Measurements from ENCODE around the gene ARID1B.

The ARID1B gene

GRCh38 chr6:156946370-156946936, 169.3 kb downstream of the ARID1B start:
- DNase-seq, result no peak

- DNase-seq, result no peak
Observed at GRCh38 chr6:156948277-156948676, 171.1 kb downstream of the ARID1B start.

- DNase-seq, result no peak
Observed at GRCh38 chr6:156948807-156949206, 171.6 kb downstream of the ARID1B start.

DNA sequence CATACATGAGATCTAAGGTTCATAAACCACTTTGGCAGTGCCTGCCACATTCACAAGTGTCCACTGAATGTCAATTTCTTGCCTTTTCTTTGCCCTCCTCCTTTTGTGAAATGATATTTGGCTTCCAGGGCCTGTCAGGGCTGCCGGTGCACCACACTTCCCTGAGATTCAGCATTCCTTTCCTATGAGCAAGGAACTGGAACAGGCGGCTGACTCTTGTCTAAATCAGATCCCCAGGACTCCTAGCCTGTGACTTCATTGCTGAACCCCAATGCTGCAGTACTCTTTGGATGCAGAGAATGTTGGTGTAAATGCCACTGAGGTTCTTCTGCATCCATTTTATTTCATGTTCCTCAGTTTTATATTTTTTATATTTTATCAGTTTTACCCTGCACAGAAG, 172.2 kb downstream of the ARID1B start:
- DNase-seq, result no peak

GRCh38 chr6:156950084-156950483, 172.9 kb downstream of the ARID1B start:
- DNase-seq, result no peak

DNA sequence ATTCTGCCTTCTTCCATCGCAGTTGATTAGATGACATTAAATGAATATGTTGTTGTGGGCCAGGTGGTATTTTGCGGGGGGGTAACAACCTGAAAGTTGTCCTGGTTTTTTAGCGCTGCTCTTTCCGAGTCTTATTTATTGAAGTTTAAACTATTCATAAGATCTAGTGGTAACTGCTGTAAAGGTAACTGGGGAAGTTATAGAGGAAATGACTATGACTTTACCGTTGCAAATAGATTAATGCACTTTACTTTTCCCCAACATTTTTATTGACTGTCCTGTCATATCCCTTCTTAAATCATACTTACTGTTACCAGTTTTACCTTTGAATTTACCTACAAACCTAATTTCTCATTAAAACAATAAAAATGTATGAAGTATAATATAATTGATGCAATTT, 173.4 kb downstream of the ARID1B start:
- no peak for DNase-seq

DNA sequence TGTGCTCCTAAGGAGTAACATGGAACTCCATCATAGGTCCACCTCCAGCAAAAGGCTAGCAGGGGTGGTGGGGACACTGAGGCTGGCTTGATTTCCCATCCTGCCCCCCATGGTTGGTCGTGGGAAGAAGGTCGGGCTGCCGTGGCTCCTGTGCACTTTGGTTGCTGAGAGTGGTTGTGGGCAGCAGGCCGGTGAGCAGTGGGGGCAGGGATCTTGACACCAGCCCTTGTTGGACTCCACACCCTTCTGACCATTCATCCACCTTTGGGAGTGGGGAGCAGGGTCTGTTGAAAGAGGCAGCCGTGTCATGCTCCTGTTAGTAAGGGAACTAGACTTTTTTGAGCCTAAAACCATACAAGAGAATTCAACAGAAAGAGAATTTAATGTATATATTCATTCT, 175.2 kb downstream of the ARID1B start:
- DNase-seq, result no peak

GRCh38 chr6:156953127-156953478, 175.9 kb downstream of the ARID1B start:
- no peak for DNase-seq

DNA sequence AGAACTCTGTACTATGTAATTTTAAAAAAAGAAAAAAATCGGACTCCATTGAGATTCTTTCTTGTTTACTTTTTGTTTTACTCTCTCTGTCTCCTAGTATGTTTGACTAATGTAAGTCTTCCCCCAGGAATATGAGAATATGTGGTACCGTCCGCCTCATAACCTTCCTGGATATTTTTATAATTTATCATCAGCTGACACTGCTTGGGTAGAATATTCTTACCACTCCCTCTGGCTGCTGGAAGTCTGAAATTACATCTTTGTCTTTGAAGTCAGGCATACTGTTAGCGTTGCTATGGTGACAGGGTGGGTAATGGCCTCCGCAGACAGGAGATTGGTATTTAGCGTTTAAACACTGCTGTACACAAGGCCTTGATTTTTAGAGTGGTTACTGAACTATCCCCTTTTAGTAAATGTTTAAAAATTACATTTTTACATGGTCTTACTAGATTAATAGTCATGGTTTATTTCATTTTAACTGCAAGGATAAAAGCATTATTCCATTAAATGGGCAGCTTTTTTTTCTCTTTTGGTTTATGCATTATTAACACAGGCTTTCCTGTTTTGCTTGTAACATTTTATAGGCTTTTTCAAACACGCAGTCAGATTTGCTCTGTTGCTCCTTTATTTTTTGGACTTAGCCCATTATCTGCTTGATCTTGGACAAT, 176.4 kb downstream of the ARID1B start:
- peak; percentile 45 for DNase-seq

DNA sequence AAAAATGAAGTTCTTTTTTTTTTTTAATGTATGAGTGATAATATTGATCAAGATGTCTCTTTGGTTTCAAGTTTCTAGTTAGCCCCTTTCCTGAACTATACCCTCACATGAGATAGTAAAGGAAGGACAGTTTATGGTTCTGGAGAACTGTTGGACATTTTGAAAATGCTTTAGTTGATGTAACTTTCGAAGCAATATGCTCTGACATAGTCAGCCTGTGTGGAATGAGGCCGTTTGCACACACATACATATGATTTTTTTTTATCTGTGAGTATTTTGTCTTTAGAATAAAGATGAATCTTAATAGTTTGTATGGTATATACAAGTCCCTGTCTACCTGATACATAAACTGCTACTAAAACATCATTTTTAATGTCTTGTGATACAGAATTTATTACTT, 177.0 kb downstream of the ARID1B start:
- DNase-seq, result no peak

DNA sequence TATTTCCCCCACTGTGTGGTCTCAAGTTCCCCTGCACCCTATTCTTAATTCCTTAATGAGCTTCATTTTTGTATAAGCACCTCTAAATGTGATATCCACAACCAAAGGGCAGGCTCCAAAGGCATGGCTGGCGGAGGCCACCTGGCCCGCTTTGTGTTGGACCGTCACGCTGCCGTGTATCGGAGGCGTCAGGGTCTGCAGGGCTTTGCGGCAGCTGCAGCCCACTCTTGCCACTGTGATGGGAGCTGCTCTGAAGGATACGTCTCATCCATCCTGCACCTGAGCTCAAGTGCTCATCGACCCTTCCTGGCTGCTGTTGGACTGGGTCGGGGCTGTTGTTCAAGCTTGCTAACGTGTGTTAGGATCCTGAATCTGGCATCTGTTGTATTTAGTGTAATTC, 177.6 kb downstream of the ARID1B start:
- DNase-seq, result peak; percentile 28

DNA sequence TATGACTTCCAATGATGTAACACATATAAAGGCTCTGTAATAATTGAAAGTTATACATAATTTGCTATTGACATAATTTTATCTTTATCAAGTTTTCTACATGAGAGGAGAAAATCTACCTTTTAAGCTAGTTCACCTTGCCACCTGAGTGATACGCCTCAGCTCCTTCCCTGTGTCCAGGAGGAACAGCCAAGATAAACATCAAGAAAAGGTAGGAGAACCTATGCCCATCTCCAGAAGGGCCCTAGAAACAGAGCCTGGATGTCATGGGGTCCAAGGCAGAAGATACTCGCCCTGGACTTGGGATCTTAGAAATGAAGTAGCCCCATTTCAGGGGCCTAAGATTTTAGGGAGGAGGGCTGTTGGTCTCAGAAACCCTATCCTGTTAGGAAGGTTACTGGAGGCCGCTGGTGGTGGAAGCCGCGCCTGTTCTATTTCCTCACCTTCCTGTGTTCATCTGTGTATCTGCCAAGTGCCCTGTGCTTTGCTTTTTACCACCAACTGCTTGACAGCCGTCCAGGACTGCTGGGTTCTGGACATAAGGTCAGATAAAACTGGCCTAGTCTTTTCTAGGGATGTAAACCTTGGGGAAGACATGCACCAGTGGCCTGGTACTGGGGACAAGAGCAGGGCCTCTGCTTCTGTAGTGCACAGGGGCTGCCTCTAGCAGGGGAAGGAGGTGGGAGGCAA, 178.5 kb downstream of the ARID1B start:
- DNase-seq, result no peak

DNA sequence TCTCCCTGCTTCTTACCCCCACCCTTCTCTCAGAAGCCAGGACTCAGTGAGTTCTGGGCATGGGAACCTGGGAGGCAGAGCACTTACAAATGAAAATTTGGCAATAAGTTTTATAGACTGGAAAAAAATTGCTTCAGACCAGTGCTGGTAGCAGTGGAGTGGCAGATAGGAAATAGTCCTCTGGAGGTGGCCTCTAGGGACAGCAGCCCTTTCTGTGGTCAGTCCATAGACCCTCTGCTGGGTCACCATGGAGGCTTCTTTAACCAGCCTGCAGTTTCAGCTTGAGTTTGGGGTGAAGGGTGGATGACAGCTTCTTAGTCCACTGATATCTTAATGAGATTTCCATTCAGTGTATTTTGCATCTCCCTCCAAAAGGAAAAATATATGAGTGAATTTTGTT, 179.1 kb downstream of the ARID1B start:
- DNase-seq, result no peak

DNA sequence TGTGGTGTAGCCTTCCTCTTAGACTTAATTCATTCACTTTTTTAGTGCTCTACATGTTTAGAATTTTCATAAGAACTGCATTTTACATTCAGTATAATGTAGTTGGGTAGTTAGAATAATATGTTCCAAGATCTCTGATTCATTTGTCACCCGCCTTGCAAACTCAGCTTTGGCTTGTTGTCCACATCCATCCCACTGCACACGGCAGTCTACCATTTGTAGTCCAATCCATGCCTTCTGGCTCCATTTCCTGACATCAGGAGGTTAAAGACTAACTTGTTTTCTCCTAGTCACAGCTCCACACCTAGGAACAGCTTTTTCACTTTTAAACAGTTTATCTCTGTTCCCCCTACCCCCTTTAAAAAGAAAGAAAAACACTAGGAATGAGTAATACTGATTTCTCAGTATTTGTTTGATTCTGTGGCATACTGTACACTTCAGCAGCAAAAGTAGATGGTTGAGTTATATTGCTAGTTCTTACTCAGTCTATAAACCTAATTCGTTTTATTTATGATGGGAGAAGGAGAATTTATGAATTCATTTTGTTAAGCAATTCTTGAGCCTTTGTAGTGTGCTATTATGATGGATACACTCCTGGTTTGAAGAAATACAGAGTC, 180.9 kb downstream of the ARID1B start:
- no peak for DNase-seq

DNA sequence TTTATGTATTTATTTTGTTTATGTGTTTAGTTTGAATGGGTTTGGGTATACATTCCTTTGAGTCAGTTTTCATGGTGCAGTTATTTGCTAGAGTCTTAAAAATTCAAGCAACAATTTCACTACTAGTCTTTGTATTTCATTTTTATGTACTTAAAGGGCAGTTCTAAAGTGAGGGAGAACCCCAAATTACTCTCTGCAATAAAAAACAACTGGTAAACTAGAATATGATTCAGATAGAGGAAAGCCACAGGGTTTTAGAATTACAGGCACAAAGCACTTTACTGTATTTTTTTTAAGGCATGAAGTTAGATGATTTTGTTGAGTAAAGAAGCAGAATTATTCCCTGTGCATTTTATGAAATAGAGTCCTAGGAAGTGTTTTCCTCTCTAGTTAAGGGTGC, 183.3 kb downstream of the ARID1B start:
- no peak for DNase-seq

DNA sequence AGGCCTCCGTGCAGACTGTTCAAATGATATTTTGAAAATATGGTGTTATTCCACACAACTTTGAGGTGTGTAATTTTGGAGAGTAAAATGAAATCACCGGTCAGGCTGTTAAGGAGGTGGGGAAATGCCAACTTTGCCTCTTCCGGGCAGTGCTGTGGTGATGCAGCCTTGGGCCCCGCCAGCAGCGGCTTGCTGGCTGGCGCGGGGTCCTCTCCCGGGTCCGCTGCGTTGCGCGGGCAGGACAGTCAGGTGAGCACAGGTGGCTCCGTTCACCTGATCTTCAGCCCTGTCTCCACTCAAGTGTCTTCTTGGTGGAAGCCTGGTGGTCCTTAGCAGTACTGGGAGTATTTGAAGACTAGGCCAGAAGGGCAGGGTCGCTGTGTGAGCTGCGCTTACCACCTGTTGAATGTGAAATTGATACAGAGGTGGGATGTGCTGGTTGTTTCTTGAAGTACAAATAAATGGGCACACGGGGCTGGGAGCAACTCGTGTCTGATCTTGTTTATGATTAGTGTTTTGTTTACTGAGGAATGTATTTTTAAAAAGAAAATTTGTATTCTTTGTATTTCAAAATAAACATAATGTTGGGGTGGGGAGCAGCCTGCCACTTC, 184.2 kb downstream of the ARID1B start:
- DNase-seq, result no peak

DNA sequence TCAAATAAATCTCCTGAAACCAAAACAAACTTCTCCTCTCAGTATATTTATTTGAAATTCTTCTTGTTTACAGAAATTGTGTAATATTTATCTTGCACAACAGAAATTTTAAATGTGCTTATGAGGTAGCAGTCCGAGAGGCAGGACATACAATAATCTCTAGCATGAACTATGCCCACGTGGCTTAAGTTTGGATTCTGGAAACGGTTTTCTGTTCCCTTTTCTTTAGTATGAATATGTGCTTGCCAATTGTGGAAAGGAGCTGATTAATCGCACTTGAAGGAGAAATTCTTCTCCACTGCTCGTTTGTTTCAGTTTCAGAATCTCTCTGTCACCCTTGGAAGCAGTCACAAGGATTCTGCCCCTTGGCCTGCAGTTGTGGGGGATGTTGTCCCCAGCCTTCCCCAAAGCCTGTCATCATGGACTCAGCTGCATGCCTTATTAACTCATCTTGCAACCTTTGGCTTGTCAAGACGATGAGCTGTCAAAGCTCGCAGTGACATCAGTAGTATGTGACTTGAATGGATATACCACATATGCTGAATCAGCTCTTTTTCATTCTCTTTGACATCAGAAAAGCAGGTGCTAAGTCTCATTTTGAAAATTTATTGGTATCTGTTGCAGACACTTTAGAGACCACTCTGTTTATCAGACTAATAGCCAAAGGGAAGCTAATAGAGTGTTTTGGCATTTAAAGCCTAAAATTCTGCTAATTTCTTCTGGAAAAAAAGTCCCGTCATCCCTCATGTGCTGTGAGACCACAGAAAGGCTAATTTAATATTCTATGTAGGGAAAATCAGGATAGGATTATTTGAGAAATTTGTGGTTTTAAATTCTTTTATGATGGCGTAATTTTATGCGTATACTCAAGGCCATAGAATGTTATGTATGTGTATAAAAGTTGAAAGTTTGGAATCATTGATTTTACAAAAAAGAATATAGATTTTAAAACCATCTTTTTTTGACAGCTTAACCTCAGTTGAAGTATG, 186.8 kb downstream of the ARID1B start:
- DNase-seq, result no peak

GRCh38 chr6:156967852-156968251, 190.7 kb downstream of the ARID1B start:
- no peak for DNase-seq

- no peak for DNase-seq
Observed at GRCh38 chr6:156969233-156969632, 192.1 kb downstream of the ARID1B start.

DNA sequence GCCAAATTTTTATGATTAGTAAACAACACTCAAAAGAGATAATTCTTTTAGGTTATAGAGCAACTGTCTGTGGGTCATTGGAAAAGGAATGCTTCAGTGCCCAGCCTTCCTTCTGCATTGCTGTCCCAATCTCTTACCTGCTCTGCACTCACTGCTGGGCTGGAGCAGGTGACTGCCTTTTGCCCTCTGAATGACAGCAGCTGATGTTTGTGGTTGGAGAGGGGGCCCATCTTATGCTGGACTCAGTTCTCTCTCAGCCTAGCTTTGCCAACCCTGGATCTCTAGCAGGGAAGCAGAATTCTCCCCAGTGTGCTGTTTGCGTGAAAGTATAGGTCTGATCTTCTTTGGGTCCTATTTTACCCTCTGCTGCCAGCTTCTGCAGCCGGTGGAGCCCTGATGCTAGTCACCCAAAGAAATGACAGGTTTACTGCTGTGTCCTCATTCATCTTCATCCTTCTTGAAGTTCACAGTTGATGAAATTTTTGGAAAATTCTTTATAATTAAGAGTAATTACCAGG, 193.5 kb downstream of the ARID1B start:
- DNase-seq, result no peak

DNA sequence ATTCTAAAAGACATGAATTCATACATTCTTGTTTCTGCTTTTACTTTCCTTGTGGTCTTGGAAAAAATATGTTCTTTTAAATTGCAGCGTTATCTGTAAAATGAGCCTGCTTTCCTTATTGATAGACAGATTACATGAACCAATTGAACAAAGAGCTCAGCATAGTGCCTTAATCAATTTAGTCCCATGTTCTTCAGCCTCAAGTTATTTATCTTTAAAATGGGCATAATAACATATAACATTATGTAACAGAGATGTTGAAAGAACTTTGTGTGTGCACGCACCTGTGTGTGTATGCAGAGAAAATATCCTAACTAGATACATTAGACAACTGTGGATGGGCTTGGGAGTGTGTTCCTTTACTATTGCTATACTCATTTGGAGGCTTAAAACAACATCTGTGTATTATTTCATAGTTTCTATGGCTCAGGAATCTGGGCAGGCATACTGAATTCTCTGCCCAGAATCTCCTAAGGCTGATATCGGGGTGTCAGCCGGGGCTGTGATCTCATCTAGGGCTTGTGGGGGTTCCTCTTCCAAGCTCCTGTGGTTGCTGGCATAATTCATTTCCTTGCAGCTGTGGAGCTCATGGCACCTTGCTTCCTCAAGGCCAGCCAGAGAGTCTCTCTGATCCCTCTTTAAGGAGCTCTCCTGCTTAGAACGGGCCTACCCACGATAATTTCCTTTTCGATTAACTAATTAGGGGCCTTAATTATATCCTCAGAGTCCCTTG, 194.1 kb downstream of the ARID1B start:
- peak; percentile 42 for DNase-seq

GRCh38 chr6:156972145-156972544, 195.0 kb downstream of the ARID1B start:
- DNase-seq, result no peak
